HepG2 (cell line): ENCODE measurements around the gene RPH3AL.

ENCODE experiments used
- CTCF ChIP-seq: sonication (generic); formaldehyde crosslinking; IDR thresholded peaks from 2 replicates; pipeline ENCODE4 v1.5.0; 2020; ENCODE audit warnings: mild to moderate bottlenecking, missing genetic modification reagents, moderate library complexity
- NR2F6 ChIP-seq, 2 experiments: IDR thresholded peaks; 2 replicates each; pipeline ENCODE4 v1.6.1; 2016; ENCODE audit warnings: antibody characterized with exemption in 1 of 2, mild to moderate bottlenecking in 1 of 2
- POLR2A ChIP-seq, 2 experiments: IDR thresholded peaks; 2 replicates each; pipeline ENCODE4 v1.6.1; 2011; ENCODE audit warnings: low read depth in 2 of 2, low read length in 2 of 2, mild to moderate bottlenecking in 1 of 2, moderate library complexity in 1 of 2; ENCODE audit not compliant: insufficient read depth in 1 of 2
- ZNF354B ChIP-seq: sonication (generic); formaldehyde crosslinking; IDR thresholded peaks from 2 replicates; pipeline ENCODE4 v1.8.0; 2022; ENCODE audit warnings: mild to moderate bottlenecking, missing genetic modification reagents
- ZNF558 ChIP-seq: sonication (generic); formaldehyde crosslinking; IDR thresholded peaks from 2 replicates; pipeline ENCODE4 v1.9.0; 2022; ENCODE audit warnings: mild to moderate bottlenecking, missing genetic modification reagents, borderline replicate concordance
- ZNF839 ChIP-seq: sonication (generic); formaldehyde crosslinking; IDR thresholded peaks from 2 replicates; pipeline ENCODE4 v1.4.0; 2020; ENCODE audit warnings: missing genetic modification reagents, mild to moderate bottlenecking, borderline replicate concordance
- TF ChIP-seq, protein P1 (sequence below): IDR thresholded peaks from 2 replicates; pipeline ENCODE4 v1.6.1; 2012; ENCODE audit warnings: inconsistent platforms
- TF ChIP-seq, protein P2 (sequence below), 2 experiments: fragments of 450-650 bp in 1 of 2; sonication (generic) in 1 of 2; formaldehyde crosslinking in 1 of 2; IDR thresholded peaks; 2 replicates each; pipeline versions ENCODE4 v1.6.1 to v1.8.0; 2016 to 2022; ENCODE audit warnings: antibody characterized with exemption in 1 of 2, mild to moderate bottlenecking in 1 of 2, missing genetic modification reagents in 1 of 2
- TF ChIP-seq, protein P3 (sequence below): sonication (generic); formaldehyde crosslinking; IDR thresholded peaks from 2 replicates; pipeline ENCODE4 v1.4.0; 2020; ENCODE audit warnings: missing genetic modification reagents, borderline replicate concordance

GRCh38 chr17:319266-319665 is 33.3 kb downstream of the RPH3AL start:
- TF ChIP-seq CTCF (CRISPR knock-in tag) = no peak
- TF ChIP-seq POLR2A (IDR thresholded peaks at IDR 0.05; ENCODE audit: insufficient read depth in 1 of 2, low read depth in 2 of 2, low read length in 2 of 2) = no peak
- no peak for TF ChIP-seq NR2F6 (IDR thresholded peaks at IDR 0.05)
- no peak for TF ChIP-seq NR2F6 (CRISPR knock-in tag; IDR thresholded peaks at IDR 0.05)
- TF ChIP-seq ZNF839 (CRISPR knock-in tag) = no peak
- TF ChIP-seq ZNF558 (CRISPR knock-in tag) = no peak
- TF ChIP-seq, protein P1, sequence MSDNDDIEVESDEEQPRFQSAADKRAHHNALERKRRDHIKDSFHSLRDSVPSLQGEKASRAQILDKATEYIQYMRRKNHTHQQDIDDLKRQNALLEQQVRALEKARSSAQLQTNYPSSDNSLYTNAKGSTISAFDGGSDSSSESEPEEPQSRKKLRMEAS = no peak
- no peak for TF ChIP-seq ZNF354B (CRISPR knock-in tag)
- TF ChIP-seq, protein P2, sequence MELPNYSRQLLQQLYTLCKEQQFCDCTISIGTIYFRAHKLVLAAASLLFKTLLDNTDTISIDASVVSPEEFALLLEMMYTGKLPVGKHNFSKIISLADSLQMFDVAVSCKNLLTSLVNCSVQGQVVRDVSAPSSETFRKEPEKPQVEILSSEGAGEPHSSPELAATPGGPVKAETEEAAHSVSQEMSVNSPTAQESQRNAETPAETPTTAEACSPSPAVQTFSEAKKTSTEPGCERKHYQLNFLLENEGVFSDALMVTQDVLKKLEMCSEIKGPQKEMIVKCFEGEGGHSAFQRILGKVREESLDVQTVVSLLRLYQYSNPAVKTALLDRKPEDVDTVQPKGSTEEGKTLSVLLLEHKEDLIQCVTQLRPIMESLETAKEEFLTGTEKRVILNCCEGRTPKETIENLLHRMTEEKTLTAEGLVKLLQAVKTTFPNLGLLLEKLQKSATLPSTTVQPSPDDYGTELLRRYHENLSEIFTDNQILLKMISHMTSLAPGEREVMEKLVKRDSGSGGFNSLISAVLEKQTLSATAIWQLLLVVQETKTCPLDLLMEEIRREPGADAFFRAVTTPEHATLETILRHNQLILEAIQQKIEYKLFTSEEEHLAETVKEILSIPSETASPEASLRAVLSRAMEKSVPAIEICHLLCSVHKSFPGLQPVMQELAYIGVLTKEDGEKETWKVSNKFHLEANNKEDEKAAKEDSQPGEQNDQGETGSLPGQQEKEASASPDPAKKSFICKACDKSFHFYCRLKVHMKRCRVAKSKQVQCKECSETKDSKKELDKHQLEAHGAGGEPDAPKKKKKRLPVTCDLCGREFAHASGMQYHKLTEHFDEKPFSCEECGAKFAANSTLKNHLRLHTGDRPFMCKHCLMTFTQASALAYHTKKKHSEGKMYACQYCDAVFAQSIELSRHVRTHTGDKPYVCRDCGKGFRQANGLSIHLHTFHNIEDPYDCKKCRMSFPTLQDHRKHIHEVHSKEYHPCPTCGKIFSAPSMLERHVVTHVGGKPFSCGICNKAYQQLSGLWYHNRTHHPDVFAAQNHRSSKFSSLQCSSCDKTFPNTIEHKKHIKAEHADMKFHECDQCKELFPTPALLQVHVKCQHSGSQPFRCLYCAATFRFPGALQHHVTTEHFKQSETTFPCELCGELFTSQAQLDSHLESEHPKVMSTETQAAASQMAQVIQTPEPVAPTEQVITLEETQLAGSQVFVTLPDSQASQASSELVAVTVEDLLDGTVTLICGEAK (IDR thresholded peaks at IDR 0.05) = no peak
- TF ChIP-seq, protein P2 (CRISPR knock-in tag; IDR thresholded peaks at IDR 0.05) = no peak
- TF ChIP-seq, protein P3, sequence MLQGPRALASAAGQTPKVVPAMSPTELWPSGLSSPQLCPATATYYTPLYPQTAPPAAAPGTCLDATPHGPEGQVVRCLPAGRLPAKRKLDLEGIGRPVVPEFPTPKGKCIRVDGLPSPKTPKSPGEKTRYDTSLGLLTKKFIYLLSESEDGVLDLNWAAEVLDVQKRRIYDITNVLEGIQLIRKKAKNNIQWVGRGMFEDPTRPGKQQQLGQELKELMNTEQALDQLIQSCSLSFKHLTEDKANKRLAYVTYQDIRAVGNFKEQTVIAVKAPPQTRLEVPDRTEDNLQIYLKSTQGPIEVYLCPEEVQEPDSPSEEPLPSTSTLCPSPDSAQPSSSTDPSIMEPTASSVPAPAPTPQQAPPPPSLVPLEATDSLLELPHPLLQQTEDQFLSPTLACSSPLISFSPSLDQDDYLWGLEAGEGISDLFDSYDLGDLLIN (CRISPR knock-in tag) = no peak
